GM19324 (cell line): ENCODE measurements around the gene VEGFB.

Experiments
- ATAC-seq: cut with Tn5 transposase; IDR thresholded peaks from one replicate; pipeline ENCODE4 v1.9.1; 2021; ENCODE audit warnings: mild to moderate bottlenecking, moderate library complexity; ENCODE audit not compliant: unreplicated experiment, low FRiP score

The VEGFB gene

DNA sequence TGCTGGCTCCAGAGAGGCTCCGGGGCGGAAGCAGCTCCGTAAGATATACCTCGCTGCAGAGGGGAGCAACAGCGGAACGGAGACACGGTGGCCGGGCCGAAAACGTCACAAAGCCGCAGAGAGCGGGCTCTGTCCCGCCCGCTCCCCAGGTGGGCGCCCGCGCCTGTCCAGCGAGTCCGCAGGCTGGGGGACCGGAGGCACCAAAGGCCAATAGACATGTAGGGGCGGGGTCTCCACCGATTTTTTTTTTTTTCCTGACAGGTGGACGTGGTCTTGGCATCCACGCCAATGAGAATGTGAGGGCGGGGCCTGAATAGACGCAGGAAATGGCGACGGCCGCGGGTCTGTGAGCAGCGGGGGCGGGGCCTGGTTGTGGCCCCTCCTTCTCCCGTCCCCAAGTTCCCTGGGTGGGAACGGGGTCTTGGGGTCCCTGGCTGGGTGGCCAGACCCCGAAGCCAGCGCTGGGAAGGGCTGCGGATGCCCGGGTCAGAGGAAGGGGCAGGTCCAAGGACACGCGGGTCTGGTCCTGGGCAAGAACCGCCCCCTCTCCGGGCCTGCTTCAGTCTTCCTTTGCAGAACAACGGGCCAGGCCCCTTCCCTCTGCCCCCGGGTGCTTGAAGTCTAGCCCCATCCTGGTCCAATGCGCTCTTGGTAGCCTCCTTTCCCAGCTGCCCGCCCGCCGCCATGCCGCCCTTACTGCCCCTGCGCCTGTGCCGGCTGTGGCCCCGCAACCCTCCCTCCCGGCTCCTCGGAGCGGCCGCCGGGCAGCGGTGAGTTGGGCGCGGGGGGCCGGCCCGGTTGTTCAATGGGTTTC lies 4.0 kb upstream of the VEGFB start, which contains the start of gene DNAJC4:
Gene DNAJC4, plus strand, starts transcription at position 378 of the 814 bp plus-strand sequence. Its CDS starts 307 bp downstream, at position 685.
- ATAC-seq = peak; percentile 55

DNA sequence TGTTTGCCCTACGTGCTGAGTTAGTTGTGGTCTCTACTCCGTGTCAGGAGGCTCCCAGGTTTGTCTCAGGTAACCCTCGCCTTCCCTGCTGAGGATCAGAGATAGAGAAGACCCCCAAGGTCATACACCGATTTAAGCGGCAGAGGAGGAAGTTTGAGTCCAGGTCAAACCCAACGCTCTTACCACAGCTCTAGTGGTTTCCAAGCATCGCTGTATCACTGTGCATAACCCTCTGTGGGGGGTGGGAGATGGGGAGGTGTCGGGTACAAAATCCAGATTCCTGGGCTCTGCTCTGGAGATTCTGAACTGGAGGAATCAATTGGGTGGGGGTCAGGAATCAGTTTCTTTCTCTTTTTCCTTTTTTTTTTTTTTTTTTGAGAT lies 3.4 kb upstream of the VEGFB start:
- ATAC-seq = no peak

DNA sequence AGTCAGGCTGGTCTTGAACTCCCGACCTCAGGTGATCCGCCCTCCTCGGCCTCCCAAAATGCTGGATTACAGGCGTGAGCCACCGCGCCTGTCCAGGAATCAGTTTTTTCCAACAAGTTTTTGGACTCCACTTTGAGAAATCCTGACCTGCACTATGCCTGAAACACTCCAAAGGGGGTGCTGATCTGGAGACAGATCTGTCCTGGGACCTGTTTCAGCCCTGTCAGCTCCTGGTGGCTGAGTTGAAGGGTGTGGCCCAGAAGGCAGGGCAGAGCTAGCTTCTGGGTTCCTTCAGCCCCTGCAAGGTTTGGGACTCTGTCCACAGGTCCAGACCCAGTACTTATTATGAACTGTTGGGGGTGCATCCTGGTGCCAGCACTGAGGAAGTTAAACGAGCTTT lies 2.8 kb upstream of the VEGFB start:
- no peak for ATAC-seq

DNA sequence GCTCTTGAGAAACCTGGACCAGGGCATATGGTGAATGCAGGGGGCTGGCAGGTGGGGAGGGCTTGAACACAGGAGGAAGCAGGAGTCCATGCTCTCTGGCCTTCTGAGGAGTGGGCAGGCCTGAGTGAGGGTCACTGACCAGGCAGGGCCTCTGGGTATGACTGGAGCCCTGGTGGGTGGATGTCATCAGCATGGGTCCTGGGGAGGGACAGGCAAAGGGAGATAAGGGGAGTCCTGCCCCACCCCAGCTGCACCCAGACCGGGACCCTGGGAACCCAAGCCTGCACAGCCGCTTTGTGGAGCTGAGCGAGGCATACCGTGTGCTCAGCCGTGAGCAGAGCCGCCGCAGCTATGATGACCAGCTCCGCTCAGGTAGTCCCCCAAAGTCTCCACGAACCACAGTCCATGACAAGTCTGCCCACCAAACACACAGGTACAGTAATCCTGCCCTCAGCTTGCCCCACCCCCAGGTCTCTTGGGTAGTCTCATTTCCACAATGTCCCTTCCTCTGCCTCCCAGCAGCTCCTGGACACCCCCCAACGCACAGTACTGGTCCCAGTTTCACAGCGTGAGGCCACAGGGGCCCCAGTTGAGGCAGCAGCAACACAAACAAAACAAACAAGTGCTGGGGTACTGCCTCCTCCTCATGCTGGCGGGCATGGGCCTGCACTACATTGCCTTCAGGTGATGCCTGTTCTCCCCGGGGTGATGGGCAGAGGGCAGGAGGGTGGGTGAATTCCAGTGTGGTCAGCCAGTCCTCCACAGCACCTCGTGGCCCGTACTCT lies 2.0 kb upstream of the VEGFB start:
- ATAC-seq = no peak

DNA sequence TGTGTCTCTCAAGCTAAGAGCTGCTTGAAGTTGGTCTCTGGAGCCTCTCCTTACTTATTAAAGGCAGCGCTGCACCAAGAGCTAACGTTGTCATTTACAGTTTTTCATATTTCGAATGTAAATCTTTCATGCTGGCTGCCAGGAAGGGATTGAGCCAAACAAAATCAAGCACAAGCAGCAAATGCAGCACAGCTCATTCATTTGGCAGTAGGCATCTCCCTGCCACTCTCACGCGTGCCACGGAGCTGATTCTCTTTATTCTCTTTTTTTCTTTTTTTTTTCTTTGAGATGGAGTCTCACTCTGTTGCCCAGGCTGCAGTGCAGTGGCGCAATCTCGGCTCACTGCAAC lies 1.4 kb upstream of the VEGFB start:
- ATAC-seq = no peak

DNA sequence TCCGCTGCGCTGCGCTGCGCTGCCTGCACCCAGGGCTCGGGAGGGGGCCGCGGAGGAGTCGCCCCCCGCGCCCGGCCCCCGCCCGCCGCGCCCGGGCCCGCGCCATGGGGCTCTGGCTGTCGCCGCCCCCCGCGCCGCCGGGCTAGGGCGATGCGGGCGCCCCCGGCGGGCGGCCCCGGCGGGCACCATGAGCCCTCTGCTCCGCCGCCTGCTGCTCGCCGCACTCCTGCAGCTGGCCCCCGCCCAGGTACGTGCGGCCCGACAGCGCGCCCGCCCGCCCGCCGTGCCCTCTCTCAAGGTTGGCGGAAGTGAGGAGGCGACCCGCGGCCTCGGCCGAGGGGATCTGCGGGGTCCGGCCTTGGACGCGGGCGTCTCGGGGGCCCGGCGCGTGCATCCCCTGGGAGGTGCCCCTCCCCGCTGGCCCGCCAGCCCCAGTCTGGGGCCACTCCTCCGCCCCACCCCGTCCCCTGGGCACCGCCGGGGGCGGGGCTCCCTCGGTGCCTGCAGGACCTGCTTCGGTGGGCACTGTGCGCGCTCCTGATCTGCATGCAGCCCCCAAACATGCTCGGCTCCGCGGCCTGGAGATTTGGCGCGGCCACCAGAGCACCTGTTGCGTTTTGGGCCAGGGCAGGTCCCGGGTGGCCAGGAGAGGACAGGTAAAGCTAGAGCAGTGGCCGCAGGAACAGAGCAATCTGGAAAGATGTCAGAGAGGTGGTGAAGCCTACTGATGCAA lies 429 bp downstream of the VEGFB start:
- peak; percentile 22 for ATAC-seq

DNA sequence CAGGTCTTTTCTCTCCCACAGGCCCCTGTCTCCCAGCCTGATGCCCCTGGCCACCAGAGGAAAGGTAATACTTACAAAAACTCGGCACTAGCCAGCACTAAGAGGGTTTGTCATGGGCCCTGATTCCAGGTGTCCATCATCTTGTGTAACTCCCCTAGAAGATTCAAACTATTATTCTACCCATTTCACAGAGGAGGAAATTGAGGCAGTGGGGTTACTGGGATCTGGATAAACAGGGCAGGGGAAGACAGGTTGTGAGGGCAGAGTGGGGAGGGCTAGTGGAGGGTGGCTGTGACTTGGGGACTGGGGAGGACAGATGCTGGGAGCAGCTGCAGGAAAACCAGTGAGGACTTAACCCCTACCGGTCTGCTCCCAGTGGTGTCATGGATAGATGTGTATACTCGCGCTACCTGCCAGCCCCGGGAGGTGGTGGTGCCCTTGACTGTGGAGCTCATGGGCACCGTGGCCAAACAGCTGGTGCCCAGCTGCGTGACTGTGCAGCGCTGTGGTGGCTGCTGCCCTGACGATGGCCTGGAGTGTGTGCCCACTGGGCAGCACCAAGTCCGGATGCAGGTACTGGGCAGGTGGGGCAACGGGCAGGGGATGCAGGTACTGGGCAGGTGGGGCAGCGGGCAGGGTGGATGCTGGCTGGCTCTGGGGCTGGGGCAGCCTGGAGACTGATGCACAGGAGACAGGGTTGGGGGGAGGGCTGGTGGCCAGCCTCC lies 1.2 kb downstream of the VEGFB start:
- no peak for ATAC-seq

DNA sequence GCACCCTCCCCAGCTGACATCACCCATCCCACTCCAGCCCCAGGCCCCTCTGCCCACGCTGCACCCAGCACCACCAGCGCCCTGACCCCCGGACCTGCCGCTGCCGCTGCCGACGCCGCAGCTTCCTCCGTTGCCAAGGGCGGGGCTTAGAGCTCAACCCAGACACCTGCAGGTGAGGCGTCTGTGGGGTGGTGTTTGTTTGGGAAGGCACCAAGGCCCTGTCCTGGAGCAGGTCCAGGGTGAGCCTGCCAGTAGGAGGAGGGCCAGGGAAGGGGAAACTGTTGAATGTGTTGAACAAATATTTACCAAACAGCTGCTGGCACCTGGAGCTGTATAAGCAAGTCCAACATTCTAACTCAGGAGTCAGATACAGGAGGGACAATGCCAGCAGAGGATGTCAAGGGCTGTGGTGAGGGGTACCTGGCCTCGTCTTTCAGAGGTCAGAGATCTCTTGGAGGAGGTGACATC lies 3.1 kb downstream of the VEGFB start:
- ATAC-seq = no peak

DNA sequence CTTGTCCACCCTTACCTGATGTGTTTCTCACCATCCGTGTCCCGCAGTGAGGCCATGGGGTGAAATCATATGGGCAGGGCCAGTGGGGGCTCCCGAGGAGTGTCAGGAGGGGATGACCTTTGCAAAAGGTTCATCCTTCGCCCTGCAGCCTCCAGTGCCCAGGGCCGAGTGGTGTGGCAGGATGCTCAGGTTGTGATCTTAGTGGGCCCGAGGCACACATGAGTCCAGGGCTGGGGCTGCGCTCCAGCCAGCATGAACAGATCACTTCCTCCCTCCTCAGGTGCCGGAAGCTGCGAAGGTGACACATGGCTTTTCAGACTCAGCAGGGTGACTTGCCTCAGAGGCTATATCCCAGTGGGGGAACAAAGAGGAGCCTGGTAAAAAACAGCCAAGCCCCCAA lies 3.7 kb downstream of the VEGFB start:
- ATAC-seq = no peak

DNA sequence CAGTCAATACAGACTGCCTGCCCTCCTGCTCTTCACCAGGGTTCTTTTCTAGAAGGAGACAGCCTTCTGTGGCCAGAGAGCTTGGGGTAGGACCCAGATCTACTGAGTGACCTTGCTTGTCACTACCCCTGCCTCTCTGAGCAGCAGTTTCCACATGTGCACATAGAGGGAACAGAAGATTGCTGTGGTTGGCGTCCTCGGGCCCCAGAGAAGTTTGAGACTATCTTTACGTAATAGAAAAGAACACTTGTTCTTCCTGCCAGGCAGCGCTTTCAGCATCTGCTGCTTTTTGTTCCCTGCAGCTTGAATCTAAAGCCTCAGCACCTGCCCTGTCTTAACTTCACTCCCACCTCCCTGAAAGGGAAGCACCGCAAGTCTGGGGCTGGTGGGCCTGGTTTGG lies 4.6 kb downstream of the VEGFB start:
- ATAC-seq = no peak

DNA sequence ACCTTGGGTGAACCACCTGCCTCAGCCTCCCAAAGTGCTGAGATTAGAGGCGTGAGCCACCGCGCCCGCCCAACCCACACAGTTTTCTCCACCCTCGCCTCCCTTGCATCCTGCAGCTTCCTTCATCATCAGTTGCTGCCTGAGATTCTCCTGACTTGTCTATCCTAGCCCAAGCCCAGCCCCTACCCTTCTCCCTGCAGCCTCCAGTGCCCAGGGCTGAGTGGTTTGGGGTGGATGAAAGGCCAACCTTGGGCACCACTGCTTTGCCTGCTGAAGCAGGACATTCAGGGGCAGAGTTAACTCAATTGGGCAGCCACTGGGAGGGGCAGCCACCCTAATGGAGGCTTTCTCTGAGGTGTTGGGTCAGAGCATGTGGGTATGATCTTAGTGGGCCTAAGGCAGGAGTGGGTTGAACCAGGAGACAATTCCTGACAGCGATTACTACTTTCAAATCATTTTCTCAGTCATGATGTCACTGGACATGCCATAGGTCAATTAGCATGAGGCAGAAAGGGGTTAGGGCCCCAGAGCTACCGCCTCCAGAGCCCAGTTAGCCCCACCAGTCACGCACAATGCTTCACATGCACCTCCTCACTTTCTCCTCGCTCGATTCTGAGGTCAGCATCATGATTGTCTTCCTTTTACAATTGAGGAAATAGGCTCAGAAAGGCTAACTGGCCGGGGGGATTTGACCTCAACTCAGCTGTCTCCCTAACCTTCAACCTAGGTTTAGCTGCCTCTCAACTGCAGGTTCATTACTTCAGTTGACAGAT lies 5.5 kb downstream of the VEGFB start:
- ATAC-seq = no peak

DNA sequence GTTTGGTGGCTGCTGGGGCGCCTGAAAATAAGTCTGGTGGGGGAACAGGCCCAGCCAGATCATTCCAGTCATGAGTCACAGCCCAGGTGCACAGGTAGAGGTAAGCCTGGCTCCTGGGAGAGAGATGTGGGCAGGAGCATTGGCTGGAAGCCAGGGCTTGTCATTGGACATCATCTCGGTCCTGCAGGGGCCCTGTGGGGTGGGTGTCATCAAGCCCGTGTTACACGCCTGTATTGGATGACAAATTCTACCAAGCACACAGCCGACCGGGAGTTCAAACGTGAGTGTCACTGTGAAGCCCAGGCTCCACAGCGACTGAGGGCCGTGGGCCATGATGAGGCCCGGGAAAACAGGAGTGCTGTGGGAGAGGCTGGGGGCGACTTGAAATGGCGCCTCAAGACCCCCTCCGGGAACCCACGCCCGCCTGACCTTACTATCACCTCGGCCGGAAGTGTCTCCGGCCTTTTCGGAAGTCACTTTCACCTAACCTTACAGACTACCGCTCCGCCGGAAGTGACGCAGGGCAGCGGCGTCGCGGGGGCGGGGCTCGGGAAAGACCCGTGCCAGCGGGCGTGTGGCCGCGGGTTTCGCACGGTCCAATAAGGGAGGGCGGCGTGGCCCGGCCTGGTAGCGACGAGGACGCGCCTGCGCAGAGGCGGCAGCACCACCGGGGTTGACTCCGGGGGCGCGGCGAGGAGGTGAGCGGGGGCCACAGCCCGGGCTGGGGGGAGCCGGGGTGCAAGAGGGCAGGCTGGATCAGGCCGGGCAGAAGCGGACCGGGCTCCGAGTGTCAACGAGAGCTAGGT lies 6.3 kb downstream of the VEGFB start, which contains the start of gene FKBP2:
Gene FKBP2, plus strand, starts transcription at position 661 of the 806 bp plus-strand sequence. CDS start 1,293 bp downstream, outside the sequence.
- ATAC-seq = peak; percentile 74

DNA sequence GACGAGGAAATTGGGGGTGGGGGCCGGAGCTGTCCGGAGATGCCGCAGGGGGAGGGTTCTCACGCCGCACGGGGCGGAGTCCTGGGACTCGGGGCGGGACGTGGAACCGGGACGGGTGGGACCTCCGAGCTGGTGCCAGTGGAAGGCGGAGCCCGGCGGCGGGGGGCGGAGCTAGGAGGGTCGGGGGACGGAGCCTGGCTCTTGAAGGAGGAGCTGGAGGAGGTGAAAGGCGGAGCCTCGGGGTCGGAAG lies 6.8 kb downstream of the VEGFB start:
- ATAC-seq = peak; percentile 71

DNA sequence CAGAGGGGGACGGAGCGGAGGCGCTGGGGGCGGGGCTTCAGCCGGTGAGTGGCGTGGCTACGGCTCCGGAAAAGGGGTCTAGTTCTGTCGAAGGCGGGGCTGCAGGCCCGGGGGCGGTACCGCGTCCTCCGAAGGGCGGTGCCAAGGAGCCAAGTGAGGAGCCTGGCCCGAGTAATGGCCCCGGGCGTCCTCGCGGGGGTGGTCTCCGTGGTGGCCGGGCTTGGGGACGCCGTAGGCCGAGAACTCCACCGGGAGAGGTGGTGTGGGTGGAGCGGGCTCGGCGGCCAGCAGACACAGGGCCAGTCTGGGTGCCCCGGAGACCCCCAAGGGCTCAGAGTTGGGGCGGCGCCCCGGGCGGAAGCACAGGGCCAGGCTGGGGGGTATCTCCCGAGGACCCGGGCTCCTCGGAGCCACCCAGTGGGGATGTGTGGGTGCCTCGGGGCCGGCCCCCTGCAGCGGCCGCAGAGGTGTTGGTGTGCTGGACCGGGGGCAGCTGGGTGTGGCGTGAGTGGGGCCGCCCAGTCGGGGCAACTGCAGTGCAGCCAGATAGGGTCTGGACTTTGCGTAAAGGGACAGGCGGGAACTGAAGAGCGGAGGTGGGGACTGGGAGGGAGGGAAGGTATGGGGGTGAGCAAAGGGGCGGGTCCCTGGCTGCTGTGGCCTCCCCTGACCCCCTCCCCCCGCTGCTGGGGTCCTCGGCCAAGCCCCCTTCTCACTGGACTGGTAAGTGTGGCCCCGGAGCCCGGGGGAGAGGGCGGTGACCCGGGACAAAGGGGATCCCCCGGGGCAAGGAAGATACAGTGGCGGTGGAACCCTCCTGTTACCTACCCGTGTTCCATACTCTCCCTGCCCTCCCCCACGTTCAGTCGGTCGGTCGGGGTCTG lies 7.3 kb downstream of the VEGFB start:
- ATAC-seq = peak; percentile 6

DNA sequence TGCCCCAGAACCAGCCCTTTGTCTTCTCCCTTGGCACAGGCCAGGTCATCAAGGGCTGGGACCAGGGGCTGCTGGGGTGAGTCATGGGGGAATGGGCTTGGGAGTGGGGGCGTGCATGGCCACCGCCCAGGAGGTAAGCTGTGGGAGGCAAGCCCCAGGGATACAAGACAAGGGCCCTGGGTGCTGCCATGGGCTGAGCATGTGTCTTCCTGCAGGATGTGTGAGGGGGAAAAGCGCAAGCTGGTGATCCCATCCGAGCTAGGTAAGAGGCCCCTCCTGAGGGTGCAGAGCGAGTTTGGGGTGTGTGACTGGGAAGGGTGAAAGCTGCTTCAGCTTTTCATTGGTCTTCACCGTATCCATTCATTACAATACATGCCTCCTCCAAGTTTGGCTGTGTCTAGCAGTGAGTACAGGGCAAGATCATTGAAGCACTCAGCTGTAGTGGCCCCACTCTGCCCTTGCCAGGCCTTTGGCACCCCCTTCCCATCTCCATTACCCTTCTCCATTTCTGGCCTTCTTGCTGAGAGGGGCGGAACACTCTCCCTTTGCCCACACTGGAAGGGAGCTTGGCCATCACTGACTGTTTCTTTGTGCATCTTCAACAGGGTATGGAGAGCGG lies 9.0 kb downstream of the VEGFB start:
- no peak for ATAC-seq

DNA sequence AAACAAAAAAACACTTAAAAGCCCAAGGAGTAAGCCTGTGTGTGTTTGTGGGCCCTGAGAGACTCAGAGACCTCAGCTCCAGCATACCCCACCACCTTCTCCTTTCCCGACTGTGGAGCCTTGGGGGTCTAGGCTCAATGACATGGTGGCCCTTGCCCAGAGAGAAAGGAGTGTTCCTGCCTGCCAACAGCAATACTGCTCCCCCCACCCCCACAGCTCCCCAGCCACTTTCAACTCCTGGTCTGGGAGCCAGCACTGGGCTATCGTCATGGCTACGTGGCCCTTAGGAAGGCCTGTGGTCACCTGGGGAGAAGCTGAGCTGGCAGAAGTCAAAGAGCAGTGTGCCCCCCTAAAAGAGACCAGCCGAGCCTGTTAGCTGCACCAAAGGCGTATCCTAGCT lies 9.7 kb downstream of the VEGFB start:
- ATAC-seq = no peak

DNA sequence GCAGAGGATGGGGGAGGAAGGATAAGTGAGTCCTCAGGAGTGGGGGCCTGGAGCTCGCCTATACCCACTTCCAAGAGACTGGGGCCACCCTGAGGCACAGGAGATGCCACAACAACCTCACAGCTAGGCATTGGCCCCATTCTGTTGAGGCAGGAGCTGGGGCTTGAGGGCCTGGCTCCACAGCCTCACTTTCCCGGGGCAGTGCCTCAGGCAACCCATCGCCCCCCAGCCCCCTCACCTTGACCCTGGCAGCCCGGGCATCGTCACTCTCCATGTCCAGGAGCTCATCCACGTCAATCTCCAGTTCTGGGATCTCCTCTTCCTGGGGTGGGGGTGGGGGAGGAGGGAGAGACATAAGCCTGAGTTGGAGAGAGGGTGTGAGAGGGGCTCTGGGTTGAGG lies 10.6 kb downstream of the VEGFB start:
- no peak for ATAC-seq

DNA sequence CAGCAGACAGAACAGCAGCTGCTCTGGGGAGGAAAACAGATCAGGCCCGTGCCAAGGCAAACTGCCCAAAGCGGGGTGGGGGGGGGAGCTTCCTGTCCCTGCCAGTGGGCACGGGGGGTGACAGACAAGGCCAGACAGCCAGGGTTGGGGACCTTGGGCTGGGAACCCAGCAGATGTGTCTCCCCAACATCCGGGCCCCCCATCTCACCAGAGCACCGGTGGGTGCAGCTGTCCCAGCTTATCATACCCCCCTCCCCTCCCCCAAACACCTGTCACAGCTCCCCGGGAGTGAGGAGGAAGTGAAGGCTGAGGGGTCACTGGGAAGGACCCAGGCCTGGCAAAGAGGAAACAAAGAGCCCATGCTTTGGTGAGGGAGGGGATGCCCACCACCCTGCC lies 11.0 kb downstream of the VEGFB start:
- no peak for ATAC-seq
